Right hindlimb (tissue), 1 donor: ENCODE results near the gene RUSF1.
"Not testable (repeated sequence)": the region's sequence is repeated elsewhere in the genome, so short reads cannot be mapped to it uniquely, and the experiment has no call there.

ENCODE experiments used
- DNase-seq: peaks from one replicate; pipeline ENCODE4 v3.0.0-alpha.2; 2018

Gene RUSF1

GRCh38 chr16:31485571-31485970 lies 22.6 kb downstream of the RUSF1 start:
- DNase-seq, result no peak

- DNase-seq, result no peak
Observed at GRCh38 chr16:31484491-31485171, 23.6 kb downstream of the RUSF1 start.

- DNase-seq, result not testable (repeated sequence)
Observed at GRCh38 chr16:31484048-31484447, 24.1 kb downstream of the RUSF1 start.

GRCh38 chr16:31483081-31483480 lies 25.1 kb downstream of the RUSF1 start, which contains the start of gene SLC5A2:
Gene SLC5A2 (plus strand): TSS chr16:31483123. CDS start chr16:31483137, 14 bp downstream.
- no peak for DNase-seq

- no peak for DNase-seq
Observed at GRCh38 chr16:31480851-31481536, 27.2 kb downstream of the RUSF1 start.

- no peak for DNase-seq
Observed at GRCh38 chr16:31479751-31480150, 28.4 kb downstream of the RUSF1 start.

GRCh38 chr16:31478956-31479355 lies 29.2 kb downstream of the RUSF1 start:
- DNase-seq, result no peak

- peak; percentile 51 for DNase-seq
Observed at GRCh38 chr16:31477220-31478216, 30.7 kb downstream of the RUSF1 start.

- peak; percentile 76 for DNase-seq
Observed at GRCh38 chr16:31476303-31477219, 31.6 kb downstream of the RUSF1 start.

GRCh38 chr16:31475946-31476302 lies 32.3 kb downstream of the RUSF1 start:
- DNase-seq, result no peak

GRCh38 chr16:31474773-31475738 lies 33.1 kb downstream of the RUSF1 start:
- no peak for DNase-seq

- peak; percentile 61 for DNase-seq
Observed at GRCh38 chr16:31474173-31474714, 33.9 kb downstream of the RUSF1 start.

- no peak for DNase-seq
Observed at GRCh38 chr16:31473264-31473984, 34.8 kb downstream of the RUSF1 start.

- peak; percentile 93 for DNase-seq
Observed at GRCh38 chr16:31472709-31473203, 35.4 kb downstream of the RUSF1 start.

GRCh38 chr16:31471875-31472708 lies 36.1 kb downstream of the RUSF1 start, which contains the start of gene TGFB1I1:
Gene TGFB1I1 (plus strand): TSS chr16:31472152. CDS start chr16:31472189, 37 bp downstream.
- peak; percentile 93 for DNase-seq

- no peak for DNase-seq
Observed at GRCh38 chr16:31471241-31471874, 36.8 kb downstream of the RUSF1 start.

- no peak for DNase-seq
Observed at GRCh38 chr16:31470615-31471014, 37.6 kb downstream of the RUSF1 start.

- DNase-seq, result no peak
Observed at GRCh38 chr16:31467858-31468257, 40.3 kb downstream of the RUSF1 start.
